H9 (cell line): ENCODE results near the gene TMIGD3. TPM values are rescaled to one million over a fixed set of nuclear protein-coding genes. Genes with fewer than 3 reads are reported as not detected.

Source experiments
- DNase-seq: peaks from one replicate; pipeline ENCODE4 v3.0.0-alpha.2; 2017
- H2AFZ ChIP-seq: one replicate; pipeline ENCODE4 v1.6.1; 2013; ENCODE audit warnings: mild to moderate bottlenecking, low read length, control low read depth, moderate library complexity
- H2AK5ac ChIP-seq: 2 replicates; pipeline ENCODE4 v1.6.1; 2013; ENCODE audit warnings: low read length, control low read depth, mixed read lengths; ENCODE audit not compliant: insufficient read length
- H2BK120ac ChIP-seq: one replicate; pipeline ENCODE4 v1.6.1; 2013; ENCODE audit warnings: low read depth, mild to moderate bottlenecking, low read length, control low read depth, inconsistent platforms; ENCODE audit not compliant: poor library complexity, severe bottlenecking
- H2BK12ac ChIP-seq: 2 replicates; pipeline ENCODE4 v1.6.1; 2013; ENCODE audit warnings: low read length, control low read depth, mixed read lengths, low read depth; ENCODE audit not compliant: insufficient read length
- H2BK15ac ChIP-seq: 2 replicates; pipeline ENCODE4 v1.6.1; 2013; ENCODE audit warnings: low read depth, low read length, control low read depth
- H2BK20ac ChIP-seq: one replicate; pipeline ENCODE4 v1.6.1; 2013; ENCODE audit warnings: low read depth, mild to moderate bottlenecking, low read length, control low read depth, inconsistent platforms; ENCODE audit not compliant: poor library complexity, severe bottlenecking
- H2BK5ac ChIP-seq: 2 replicates; pipeline ENCODE4 v1.6.1; 2013; ENCODE audit warnings: low read length, control low read depth, mixed read lengths; ENCODE audit not compliant: insufficient read length
- H3K14ac ChIP-seq: 2 replicates; pipeline ENCODE4 v1.6.1; 2013; ENCODE audit warnings: low read length, control low read depth; ENCODE audit not compliant: insufficient read depth
- H3K18ac ChIP-seq: 2 replicates; pipeline ENCODE4 v1.6.1; 2013; ENCODE audit warnings: low read depth, mild to moderate bottlenecking, mixed read lengths, low read length, control low read depth; ENCODE audit not compliant: insufficient read length
- H3K23ac ChIP-seq: 2 replicates; pipeline ENCODE4 v1.6.1; 2013; ENCODE audit warnings: low read length, control low read depth, mixed read lengths, low read depth; ENCODE audit not compliant: insufficient read length
- H3K23me2 ChIP-seq: 2 replicates; pipeline ENCODE4 v1.6.1; 2013; ENCODE audit warnings: low read depth, mild to moderate bottlenecking, mixed read lengths, low read length, control low read depth; ENCODE audit not compliant: insufficient read length, poor library complexity, severe bottlenecking
- H3K27ac ChIP-seq: 2 replicates; pipeline ENCODE4 v1.5.1; 2013; ENCODE audit warnings: low read length, control low read depth, mixed read lengths, low read depth; ENCODE audit not compliant: insufficient read length
- H3K27me3 ChIP-seq: 2 replicates; pipeline ENCODE4 v1.6.1; 2013; ENCODE audit warnings: low read length, control low read depth, inconsistent platforms; ENCODE audit not compliant: insufficient read depth
- H3K4ac ChIP-seq: 2 replicates; pipeline ENCODE4 v1.6.1; 2013; ENCODE audit warnings: low read depth, mild to moderate bottlenecking, control low read depth, inconsistent platforms, low read length, moderate library complexity
- H3K4me1 ChIP-seq: 2 replicates; pipeline ENCODE4 v1.6.1; 2013; ENCODE audit warnings: low read length, control low read depth, inconsistent platforms; ENCODE audit not compliant: insufficient read depth
- H3K4me2 ChIP-seq: 2 replicates; pipeline ENCODE4 v1.6.1; 2013; ENCODE audit warnings: low read length, control low read depth, mixed read lengths; ENCODE audit not compliant: insufficient read length, insufficient read depth
- H3K56ac ChIP-seq: 2 replicates; pipeline ENCODE4 v1.6.1; 2013; ENCODE audit warnings: low read depth, mild to moderate bottlenecking, mixed read lengths, low read length, control low read depth; ENCODE audit not compliant: insufficient read length
- H3K79me1 ChIP-seq: 2 replicates; pipeline ENCODE4 v1.6.1; 2013; ENCODE audit warnings: low read depth, mild to moderate bottlenecking, moderate library complexity, low read length, control low read depth, inconsistent platforms; ENCODE audit not compliant: insufficient read depth, poor library complexity, severe bottlenecking
- H3K79me2 ChIP-seq: 2 replicates; pipeline ENCODE4 v1.6.1; 2013; ENCODE audit warnings: low read length, control low read depth, inconsistent platforms; ENCODE audit not compliant: insufficient read depth
- H3K9ac ChIP-seq: 2 replicates; pipeline ENCODE4 v1.6.1; 2013; ENCODE audit warnings: low read length, control low read depth, mixed read lengths; ENCODE audit not compliant: insufficient read length; ENCODE audit errors: extremely low read depth
- H3K9me3 ChIP-seq: one replicate; pipeline ENCODE4 v1.6.1; 2013; ENCODE audit warnings: low read depth, low read length, inconsistent platforms; ENCODE audit not compliant: control insufficient read depth
- H3T11ph ChIP-seq: one replicate; pipeline ENCODE4 v1.6.1; 2013; ENCODE audit warnings: mild to moderate bottlenecking, low read length, control low read depth, inconsistent platforms
- H4K20me1 ChIP-seq: one replicate; pipeline ENCODE4 v1.6.1; 2013; ENCODE audit not compliant: control insufficient read depth, insufficient read length, insufficient read depth
- H4K5ac ChIP-seq: 2 replicates; pipeline ENCODE4 v1.6.1; 2013; ENCODE audit warnings: low read depth, mild to moderate bottlenecking, mixed read lengths, low read length, control low read depth; ENCODE audit not compliant: insufficient read length
- H4K8ac ChIP-seq: replicated peaks from 2 replicates; pipeline ENCODE4 v1.6.1; 2013; ENCODE audit warnings: low read length, control low read depth, mixed read lengths, low read depth; ENCODE audit not compliant: insufficient read length
- H4K91ac ChIP-seq: 2 replicates; pipeline ENCODE4 v1.6.1; 2013; ENCODE audit warnings: low read depth, mild to moderate bottlenecking, moderate library complexity, mixed read lengths, low read length, control low read depth; ENCODE audit not compliant: insufficient read length
- H3K27ac Mint-ChIP-seq, 3 experiments: 2 replicates in 2 of 3; 3 replicates in 1 of 3; pipeline ENCODE4 v1.8.0; 2020 to 2021; ENCODE audit warnings: mixed read lengths in 3 of 3, mild to moderate bottlenecking in 1 of 3, moderate library complexity in 1 of 3
- H3K27me3 Mint-ChIP-seq: 2 replicates; pipeline ENCODE4 v1.8.0; 2021; ENCODE audit warnings: low read depth, mild to moderate bottlenecking, moderate library complexity, mixed read lengths
- H3K36me3 Mint-ChIP-seq, 3 experiments: 2 replicates in 2 of 3; 3 replicates in 1 of 3; pipeline ENCODE4 v1.8.0; 2020 to 2021; ENCODE audit warnings: low read depth in 3 of 3, mixed read lengths in 3 of 3; ENCODE audit not compliant: insufficient read depth in 1 of 3
- H3K4me1 Mint-ChIP-seq, 2 experiments: 2 replicates each; pipeline ENCODE4 v1.8.0; 2020; ENCODE audit warnings: mixed read lengths in 2 of 2
- H3K4me3 Mint-ChIP-seq, 2 experiments: 2 replicates in 1 of 2; 3 replicates in 1 of 2; pipeline ENCODE4 v1.8.0; 2020 to 2021; ENCODE audit warnings: mild to moderate bottlenecking in 2 of 2, mixed read lengths in 2 of 2, moderate library complexity in 1 of 2
- H3K9me3 Mint-ChIP-seq, 2 experiments: 2 replicates in 1 of 2; 3 replicates in 1 of 2; pipeline ENCODE4 v1.8.0; 2020; ENCODE audit warnings: mild to moderate bottlenecking in 2 of 2, mixed read lengths in 2 of 2, moderate library complexity in 1 of 2
- WGBS: extraction: QIAGEN DNeasy Blood & Tissue Kit; methylation state at CpG from one replicate; pipeline ENCODE4 v1.1.7; 2013; ENCODE audit warnings: missing lambda C conversion rate, low lambda C conversion rate, mixed read lengths; ENCODE audit not compliant: insufficient read length; ENCODE audit errors: extremely low coverage; 5-methylcytosine and 5-hydroxymethylcytosine counted together
- total RNA-seq: library from RNA; stranded (reverse); gene quantifications from 2 replicates; pipeline ENCODE4 v1.2.1, GENCODE V29; 2021
- TF ChIP-seq, protein P1 (sequence below): fragments of 200-600 bp; sonication (generic); conservative IDR thresholded peaks from 3 replicates; pipeline ENCODE4 v1.8.0; 2021; ENCODE audit warnings: antibody characterized with exemption, mild to moderate bottlenecking

TMIGD3 gene
- total RNA-seq, 1 experiment from 2014 or later, result not detected

DNA sequence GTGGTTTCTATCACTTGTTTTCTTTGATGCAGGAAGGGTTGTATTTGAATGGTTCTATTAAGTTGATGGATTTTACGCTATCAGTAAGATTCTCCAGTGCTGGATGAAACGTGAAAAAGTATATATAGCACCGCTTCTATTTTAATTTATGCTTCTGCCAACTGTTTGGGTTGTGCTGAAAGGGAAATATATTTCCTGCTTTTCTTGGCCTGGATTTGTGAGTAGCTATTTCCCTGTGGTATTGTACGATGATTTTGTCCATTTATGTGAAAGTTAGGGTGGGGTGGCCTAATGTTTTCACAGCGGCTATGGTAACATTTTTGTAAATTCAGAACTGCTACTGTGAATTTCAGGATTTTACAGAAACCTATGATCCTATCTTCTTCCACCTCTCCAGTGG is 29.3 kb downstream of the TMIGD3 start:
- H3K79me2 ChIP-seq, result no peaks in the 10 kb centered on the region
- no peaks in the 10 kb centered on the region for H3K23me2 ChIP-seq
- no peak overlapping the region for H2AFZ ChIP-seq
- H4K5ac ChIP-seq, result no peak overlapping the region
- no peak overlapping the region for H3K27ac Mint-ChIP-seq
- no peak overlapping the region for H4K8ac ChIP-seq
- no peaks in the 10 kb centered on the region; the same call in 1 of the 2 replicates for H3K27me3 Mint-ChIP-seq
- no peaks in the 10 kb centered on the region; a peak in 1 of 7 replicates for H3K36me3 Mint-ChIP-seq
- no peak overlapping the region for H2BK5ac ChIP-seq
- H3K14ac ChIP-seq, result no peak overlapping the region
- H3K4ac ChIP-seq, result no peak overlapping the region
- no peaks in the 10 kb centered on the region for H4K20me1 ChIP-seq
- H3K56ac ChIP-seq, result no peak overlapping the region
- no peak overlapping the region for H3K18ac ChIP-seq
- H2BK120ac ChIP-seq, result no peak overlapping the region
- no CpG with 5 or more reads among the region's 5 CpGs for WGBS
- no peak overlapping the region for H2BK20ac ChIP-seq
- TF ChIP-seq, protein P1, sequence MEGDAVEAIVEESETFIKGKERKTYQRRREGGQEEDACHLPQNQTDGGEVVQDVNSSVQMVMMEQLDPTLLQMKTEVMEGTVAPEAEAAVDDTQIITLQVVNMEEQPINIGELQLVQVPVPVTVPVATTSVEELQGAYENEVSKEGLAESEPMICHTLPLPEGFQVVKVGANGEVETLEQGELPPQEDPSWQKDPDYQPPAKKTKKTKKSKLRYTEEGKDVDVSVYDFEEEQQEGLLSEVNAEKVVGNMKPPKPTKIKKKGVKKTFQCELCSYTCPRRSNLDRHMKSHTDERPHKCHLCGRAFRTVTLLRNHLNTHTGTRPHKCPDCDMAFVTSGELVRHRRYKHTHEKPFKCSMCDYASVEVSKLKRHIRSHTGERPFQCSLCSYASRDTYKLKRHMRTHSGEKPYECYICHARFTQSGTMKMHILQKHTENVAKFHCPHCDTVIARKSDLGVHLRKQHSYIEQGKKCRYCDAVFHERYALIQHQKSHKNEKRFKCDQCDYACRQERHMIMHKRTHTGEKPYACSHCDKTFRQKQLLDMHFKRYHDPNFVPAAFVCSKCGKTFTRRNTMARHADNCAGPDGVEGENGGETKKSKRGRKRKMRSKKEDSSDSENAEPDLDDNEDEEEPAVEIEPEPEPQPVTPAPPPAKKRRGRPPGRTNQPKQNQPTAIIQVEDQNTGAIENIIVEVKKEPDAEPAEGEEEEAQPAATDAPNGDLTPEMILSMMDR, result no peak
- no peaks in the 10 kb centered on the region for H3K4me1 ChIP-seq
- no peak overlapping the region for H2BK12ac ChIP-seq
- no peak overlapping the region for H3K4me3 Mint-ChIP-seq
- no peak overlapping the region for H4K91ac ChIP-seq
- no peaks in the 10 kb centered on the region for H3K9me3 ChIP-seq
- no peaks in the 10 kb centered on the region for H3K27me3 ChIP-seq
- no peak overlapping the region for H3K23ac ChIP-seq
- no peak overlapping the region for H3K9ac ChIP-seq
- H3K4me2 ChIP-seq, result no peak overlapping the region
- H3K4me1 Mint-ChIP-seq, result no peaks in the 10 kb centered on the region
- no peaks in the 10 kb centered on the region for H3K79me1 ChIP-seq
- no peak overlapping the region for H2AK5ac ChIP-seq
- no peak for DNase-seq
- no peak overlapping the region for H3K27ac ChIP-seq
- H3T11ph ChIP-seq, result no peak overlapping the region
- no peaks in the 10 kb centered on the region for H3K9me3 Mint-ChIP-seq
- no peak overlapping the region for H2BK15ac ChIP-seq
